ENCODE measurements around the gene ALDH3B2. TPM values are rescaled to one million over a fixed set of nuclear protein-coding genes. Genes with fewer than 3 reads are reported as not detected.

Gene ALDH3B2
- total and polyA plus RNA-seq, 2 of the 8 experiments (the other 6 are each of a cell fraction or from before 2014, with no cell fraction given) = not detected

GRCh38 chr11:67644472-67645418, 29.7 kb downstream of the ALDH3B2 start:
- no peaks in the 10 kb centered on the region; a peak in 1 of 8 replicates for H3K36me3 ChIP-seq (ENCODE audit: control insufficient read depth in 2 of 4, insufficient read depth in 4 of 4, low read length in 3 of 4)
- H2BK5ac ChIP-seq (ENCODE audit: low read depth, low read length) = no peak overlapping the region
- H3K4me3 ChIP-seq (ENCODE audit: extremely low read depth in 1 of 4, insufficient read depth in 2 of 4, low read depth in 3 of 4, low read length in 4 of 4) = no peak overlapping the region
- DNase-seq (ENCODE audit: low read depth in 1 of 2, low spot score in 2 of 2) = peak in 1 of 2 experiments; percentile 56
- peaks cover 3% of the 10 kb centered on the region for H3K23me2 ChIP-seq (ENCODE audit: low read depth, low read length)
- no peak overlapping the region for H2BK15ac ChIP-seq (ENCODE audit: low read length)
- no peak overlapping the region for H3K56ac ChIP-seq (replicated peaks; ENCODE audit: insufficient read length, low read depth, low read length)
- POLR2A ChIA-PET (ENCODE audit: partially characterized antibody) = interaction anchor here (1.0 to 1.5 kb wide), 2 partner anchors 17 to 31 kb away, joined by 3 read pairs; no protein-coding TSS in a partner anchor
- H3K9ac ChIP-seq (replicated peaks in 1 of 4; ENCODE audit: extremely low read depth in 1 of 4, low read depth in 3 of 4, low read length in 3 of 4) = no peak overlapping the region
- H3K14ac ChIP-seq (ENCODE audit: insufficient read length) = no peak overlapping the region
- H2BK20ac ChIP-seq (ENCODE audit: low read length) = no peak overlapping the region
- H3K9me3 ChIP-seq (ENCODE audit: insufficient read depth in 2 of 2, low read depth in 1 of 2, low read length in 1 of 2) = peaks cover 3 to 6% of the 10 kb centered on the region in 2 experiments; a peak in 3 of 4 replicates
- peak overlapping the region; percentile 80; the same call in 1 of the 2 replicates for H2BK12ac ChIP-seq (ENCODE audit: low read depth, low read length)
- peaks cover 0 to 6% (median 0%) of the 10 kb centered on the region in 4 experiments; a peak in 1 of 7 replicates for H3K4me1 ChIP-seq (replicated peaks in 1 of 4; ENCODE audit: control insufficient read depth in 3 of 4, insufficient read depth in 4 of 4, low read length in 3 of 4)
- no peaks in the 10 kb centered on the region for H3K79me1 ChIP-seq (ENCODE audit: low read depth, low read length)
- peaks cover 0 to 4% of the 10 kb centered on the region in 2 experiments for H4K20me1 ChIP-seq (replicated peaks in 1 of 2; ENCODE audit: control insufficient read depth in 1 of 2, insufficient read depth in 2 of 2, low read length in 2 of 2)
- 94% methylated on average over 17 of the region's 22 CpGs; no CpG with 5 or more reads in 1 of the 2 experiments for WGBS, 2 experiments (ENCODE audit: extremely low coverage in 1 of 2, insufficient coverage in 1 of 2, insufficient read length in 1 of 2, insufficient replicate concordance in 2 of 2, low coverage in 1 of 2, low lambda C conversion rate in 2 of 2, missing lambda C conversion rate in 1 of 2)
- H3K27ac ChIP-seq (ENCODE audit: low read depth, low read length) = no peak overlapping the region
- no peak overlapping the region for H3K23ac ChIP-seq (ENCODE audit: insufficient read length)
- no peak overlapping the region for H4K5ac ChIP-seq (ENCODE audit: insufficient read length, low read depth, low read length)
- H3K4ac ChIP-seq (replicated peaks; ENCODE audit: insufficient read length, low read depth, low read length) = no peak overlapping the region
- peak overlapping the region; percentile 32 for H3K18ac ChIP-seq (ENCODE audit: extremely low read depth, low read length)
- H4K8ac ChIP-seq (ENCODE audit: extremely low read depth, insufficient read depth, low read length) = 0 out of 2 replicates have a peak overlapping the region, but pooled peaks have one; percentile 40
- H2AFZ ChIP-seq (ENCODE audit: low read length) = no peak overlapping the region
- H2BK120ac ChIP-seq (replicated peaks; ENCODE audit: low read depth, low read length) = no peak overlapping the region
- H3K27me3 ChIP-seq (replicated peaks in 1 of 4; ENCODE audit: control insufficient read depth in 3 of 4, extremely low read depth in 1 of 4, insufficient read depth in 3 of 4, low read length in 3 of 4) = peaks cover 5 to 20% (median 13%) of the 10 kb centered on the region in 4 experiments
- no peak overlapping the region for H2AK5ac ChIP-seq (ENCODE audit: low read depth, low read length)
- H4K91ac ChIP-seq (replicated peaks; ENCODE audit: insufficient read length, low read length) = no peak overlapping the region
- no peaks in the 10 kb centered on the region for H3K79me2 ChIP-seq (ENCODE audit: control insufficient read depth in 1 of 2, insufficient read depth in 2 of 2, low read length in 2 of 2)
- CTCF ChIA-PET (ENCODE audit: partially characterized antibody) = interaction anchor here (0.6 to 8.6 kb wide), 20 partner anchors 10 to 173 kb away, joined by 3 to 99 read pairs (median 4); partner anchors contain the start of genes ALDH3B2 and NUDT8
- FAIRE-seq = no peak
- H3K4me2 ChIP-seq (ENCODE audit: insufficient read depth in 1 of 2, low read depth in 2 of 2, low read length in 2 of 2) = no peak overlapping the region
- TF ChIP-seq NRF1 (IDR thresholded peaks at IDR 0.05; ENCODE audit: low read depth, low read length) (no peak), CEBPB (IDR thresholded peaks at IDR 0.05; ENCODE audit: low read depth, low read length) (no peak), MAFK (IDR thresholded peaks at IDR 0.05; ENCODE audit: low read depth, low read length) (no peak), BACH1 (IDR thresholded peaks at IDR 0.05; ENCODE audit: low read length) (no peak), TAF1 (IDR thresholded peaks at IDR 0.05; ENCODE audit: low read depth, low read length) (no peak), HDAC6 (IDR thresholded peaks at IDR 0.05; ENCODE audit: low read depth, low read length) (no peak), GTF2F1 (IDR thresholded peaks at IDR 0.05; ENCODE audit: borderline replicate concordance, low read depth, low read length) (no peak), ATF2 (IDR thresholded peaks at IDR 0.05; ENCODE audit: low read length) (no peak), POLR2AphosphoS5 (IDR thresholded peaks at IDR 0.05; ENCODE audit: low read depth, low read length) (no peak), BRCA1 (IDR thresholded peaks at IDR 0.05; ENCODE audit: low read depth, low read length) (no peak)

Measured in H1 (cell line).